Measurements from ENCODE around the gene NFASC. TPM values are rescaled to one million over a fixed set of nuclear protein-coding genes. Genes with fewer than 3 reads are reported as not detected.

The NFASC gene
- 10 to 100 TPM; 10.3 to 18.4 (median 10.9) TPM for total RNA-seq

- no peak for ATAC-seq (ENCODE audit: low FRiP score)
- no peak for DNase-seq (ENCODE audit: low spot score)
- TF ChIP-seq, protein P1, sequence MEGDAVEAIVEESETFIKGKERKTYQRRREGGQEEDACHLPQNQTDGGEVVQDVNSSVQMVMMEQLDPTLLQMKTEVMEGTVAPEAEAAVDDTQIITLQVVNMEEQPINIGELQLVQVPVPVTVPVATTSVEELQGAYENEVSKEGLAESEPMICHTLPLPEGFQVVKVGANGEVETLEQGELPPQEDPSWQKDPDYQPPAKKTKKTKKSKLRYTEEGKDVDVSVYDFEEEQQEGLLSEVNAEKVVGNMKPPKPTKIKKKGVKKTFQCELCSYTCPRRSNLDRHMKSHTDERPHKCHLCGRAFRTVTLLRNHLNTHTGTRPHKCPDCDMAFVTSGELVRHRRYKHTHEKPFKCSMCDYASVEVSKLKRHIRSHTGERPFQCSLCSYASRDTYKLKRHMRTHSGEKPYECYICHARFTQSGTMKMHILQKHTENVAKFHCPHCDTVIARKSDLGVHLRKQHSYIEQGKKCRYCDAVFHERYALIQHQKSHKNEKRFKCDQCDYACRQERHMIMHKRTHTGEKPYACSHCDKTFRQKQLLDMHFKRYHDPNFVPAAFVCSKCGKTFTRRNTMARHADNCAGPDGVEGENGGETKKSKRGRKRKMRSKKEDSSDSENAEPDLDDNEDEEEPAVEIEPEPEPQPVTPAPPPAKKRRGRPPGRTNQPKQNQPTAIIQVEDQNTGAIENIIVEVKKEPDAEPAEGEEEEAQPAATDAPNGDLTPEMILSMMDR (IDR thresholded peaks at IDR 0.05) = no peak
Observed at GRCh38 chr1:204870160-204870912, at the start of gene NFASC. Gene NFASC, plus strand, starts transcription at chr1:204870862. Its CDS starts 73,454 bp downstream, at chr1:204944316.

GRCh38 chr1:204821476-204821875 lies 49.2 kb upstream of the NFASC start:
- ATAC-seq (ENCODE audit: low FRiP score) (no peak), DNase-seq (ENCODE audit: low spot score) (no peak)
- TF ChIP-seq, protein P1 (IDR thresholded peaks at IDR 0.05) = no peak

- TF ChIP-seq, protein P1 (IDR thresholded peaks at IDR 0.05) = no peak
- ATAC-seq (ENCODE audit: low FRiP score) (no peak), DNase-seq (ENCODE audit: low spot score) (no peak)
Observed at GRCh38 chr1:204821924-204822323, 48.7 kb upstream of the NFASC start.

GRCh38 chr1:204826970-204827369 lies 43.7 kb upstream of the NFASC start:
- ATAC-seq (ENCODE audit: low FRiP score) = no peak
- no peak for DNase-seq (ENCODE audit: low spot score)
- TF ChIP-seq, protein P1 (IDR thresholded peaks at IDR 0.05) = no peak

- ATAC-seq (ENCODE audit: low FRiP score) (peak; percentile 65), DNase-seq (ENCODE audit: low spot score) (no peak)
- TF ChIP-seq, protein P1 (IDR thresholded peaks at IDR 0.05) = no peak
Observed at GRCh38 chr1:204828352-204828850, 42.3 kb upstream of the NFASC start.

- TF ChIP-seq, protein P1 (IDR thresholded peaks at IDR 0.05) = no peak
- ATAC-seq (ENCODE audit: low FRiP score) (no peak), DNase-seq (ENCODE audit: low spot score) (no peak)
Observed at GRCh38 chr1:204829133-204829825, 41.4 kb upstream of the NFASC start.
